ENCODE results near the gene LPP.

The LPP gene

GRCh38 chr3:188292827-188293226, 138.9 kb downstream of the LPP start:
- Histone ChIP-seq H3K27me3 (ENCODE audit: control insufficient read depth, insufficient read depth, low read length) (no peaks in the 10 kb centered on the region), H3K4me1 (ENCODE audit: control insufficient read depth, insufficient read depth, low read length) (peaks cover 7% of the 10 kb centered on the region), H3K9me3 (ENCODE audit: control insufficient read depth, insufficient read depth, low read length) (no peaks in the 10 kb centered on the region), H3K4me3 (ENCODE audit: low read depth, low read length) (no peak overlapping the region), H3K36me3 (ENCODE audit: control insufficient read depth, insufficient read depth, low read length) (no peaks in the 10 kb centered on the region), H3K9ac (ENCODE audit: low read depth, low read length) (no peak overlapping the region)

DNA sequence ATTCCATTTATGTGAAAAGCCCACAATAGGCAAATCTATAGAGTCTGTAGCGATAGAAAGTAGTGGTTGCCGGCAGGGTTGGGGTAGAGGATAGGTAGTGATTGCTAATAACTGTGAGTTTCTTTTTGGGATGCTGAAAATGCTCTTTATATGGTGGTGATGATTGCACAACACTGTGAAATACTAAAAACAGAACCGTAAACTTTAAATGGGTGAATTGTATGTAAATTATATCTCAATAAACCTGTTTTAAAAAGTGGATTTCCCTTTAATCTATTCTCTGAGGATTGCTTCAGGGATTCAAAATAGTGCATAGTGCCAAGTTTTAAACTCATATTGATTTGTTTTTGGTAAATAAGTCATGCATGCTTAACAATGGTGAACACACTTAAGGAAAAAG, 140.2 kb downstream of the LPP start:
- Histone ChIP-seq H3K36me3 (ENCODE audit: control insufficient read depth, insufficient read depth, low read length) (no peaks in the 10 kb centered on the region), H3K27me3 (ENCODE audit: control insufficient read depth, insufficient read depth, low read length) (no peaks in the 10 kb centered on the region), H3K9ac (ENCODE audit: low read depth, low read length) (no peak overlapping the region), H3K9me3 (ENCODE audit: control insufficient read depth, insufficient read depth, low read length) (no peaks in the 10 kb centered on the region), H3K4me3 (ENCODE audit: low read depth, low read length) (no peak overlapping the region), H3K4me1 (ENCODE audit: control insufficient read depth, insufficient read depth, low read length) (peaks cover 10% of the 10 kb centered on the region)

GRCh38 chr3:188294823-188295487, 141.0 kb downstream of the LPP start:
- peaks cover 17% of the 10 kb centered on the region for H3K4me1 ChIP-seq (ENCODE audit: control insufficient read depth, insufficient read depth, low read length)

DNA sequence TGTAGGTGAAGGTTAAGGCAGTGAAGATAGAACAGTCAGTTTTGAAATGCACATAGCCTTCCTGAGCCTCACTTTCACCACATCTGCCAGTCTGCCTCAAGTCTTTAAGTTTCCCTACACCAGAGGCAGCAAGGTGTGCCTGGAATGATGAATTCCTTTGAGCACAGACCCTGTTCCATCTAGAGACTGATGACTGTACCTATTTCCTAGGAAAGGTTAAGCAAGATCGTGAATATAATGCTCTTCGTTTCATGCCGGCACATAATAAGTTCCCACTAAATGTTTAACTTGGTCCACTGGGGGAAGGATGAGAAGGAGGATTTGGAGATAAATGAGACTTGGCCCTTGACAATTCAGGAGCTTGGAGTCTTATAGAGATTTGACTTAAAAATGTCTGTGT, 141.9 kb downstream of the LPP start:
- H3K4me1 ChIP-seq (ENCODE audit: control insufficient read depth, insufficient read depth, low read length): peaks cover 20% of the 10 kb centered on the region
- H3K36me3 ChIP-seq (ENCODE audit: control insufficient read depth, insufficient read depth, low read length): no peaks in the 10 kb centered on the region
- no peak overlapping the region for H3K9ac ChIP-seq (ENCODE audit: low read depth, low read length)
- no peaks in the 10 kb centered on the region for H3K27me3 ChIP-seq (ENCODE audit: control insufficient read depth, insufficient read depth, low read length)
- H3K4me3 ChIP-seq (ENCODE audit: low read depth, low read length): no peak overlapping the region
- H3K9me3 ChIP-seq (ENCODE audit: control insufficient read depth, insufficient read depth, low read length): no peaks in the 10 kb centered on the region

More at GRCh38 chr3:188294823-188295487, 141.0 kb downstream of the LPP start:
- Histone ChIP-seq H3K4me3 (ENCODE audit: low read depth, low read length) (no peak overlapping the region), H3K9me3 (ENCODE audit: control insufficient read depth, insufficient read depth, low read length) (no peaks in the 10 kb centered on the region), H3K9ac (ENCODE audit: low read depth, low read length) (no peak overlapping the region), H3K27me3 (ENCODE audit: control insufficient read depth, insufficient read depth, low read length) (no peaks in the 10 kb centered on the region), H3K36me3 (ENCODE audit: control insufficient read depth, insufficient read depth, low read length) (no peaks in the 10 kb centered on the region)

GRCh38 chr3:188296761-188297612, 143.0 kb downstream of the LPP start:
- Histone ChIP-seq H3K27me3 (ENCODE audit: control insufficient read depth, insufficient read depth, low read length) (no peaks in the 10 kb centered on the region), H3K4me3 (ENCODE audit: low read depth, low read length) (no peak overlapping the region)

GRCh38 chr3:188298585-188298984, 144.6 kb downstream of the LPP start:
- Histone ChIP-seq H3K9ac (ENCODE audit: low read depth, low read length) (no peak overlapping the region), H3K36me3 (ENCODE audit: control insufficient read depth, insufficient read depth, low read length) (no peaks in the 10 kb centered on the region), H3K4me3 (ENCODE audit: low read depth, low read length) (no peak overlapping the region), H3K27me3 (ENCODE audit: control insufficient read depth, insufficient read depth, low read length) (no peaks in the 10 kb centered on the region), H3K9me3 (ENCODE audit: control insufficient read depth, insufficient read depth, low read length) (no peaks in the 10 kb centered on the region), H3K4me1 (ENCODE audit: control insufficient read depth, insufficient read depth, low read length) (peaks cover 44% of the 10 kb centered on the region)

More at GRCh38 chr3:188296761-188297612, 143.0 kb downstream of the LPP start:
- H3K9ac ChIP-seq (ENCODE audit: low read depth, low read length): no peak overlapping the region
- no peaks in the 10 kb centered on the region for H3K9me3 ChIP-seq (ENCODE audit: control insufficient read depth, insufficient read depth, low read length)
- no peaks in the 10 kb centered on the region for H3K36me3 ChIP-seq (ENCODE audit: control insufficient read depth, insufficient read depth, low read length)
- H3K4me1 ChIP-seq (ENCODE audit: control insufficient read depth, insufficient read depth, low read length): peaks cover 29% of the 10 kb centered on the region

DNA sequence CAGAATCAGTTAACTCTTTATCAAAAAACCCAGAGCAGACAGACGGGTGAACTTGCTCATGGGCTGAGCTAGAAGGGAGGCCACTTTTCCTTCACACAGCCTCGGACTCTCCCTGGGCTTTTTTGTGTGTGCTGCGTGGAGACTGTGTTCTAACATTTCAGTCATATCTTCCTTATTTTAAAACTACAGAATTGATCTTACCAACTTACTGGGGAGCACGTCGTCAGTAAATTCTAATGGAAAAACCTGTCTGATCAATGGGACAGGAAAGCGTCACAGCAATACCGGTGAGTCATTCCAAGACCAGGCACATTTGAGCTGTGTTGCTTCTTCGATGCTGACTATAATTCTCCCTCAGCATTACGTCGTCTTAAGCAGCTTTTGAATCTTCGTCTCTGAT, 145.1 kb downstream of the LPP start:
- Histone ChIP-seq H3K27me3 (ENCODE audit: control insufficient read depth, insufficient read depth, low read length) (no peaks in the 10 kb centered on the region), H3K36me3 (ENCODE audit: control insufficient read depth, insufficient read depth, low read length) (no peaks in the 10 kb centered on the region), H3K4me3 (ENCODE audit: low read depth, low read length) (no peak overlapping the region), H3K9me3 (ENCODE audit: control insufficient read depth, insufficient read depth, low read length) (no peaks in the 10 kb centered on the region), H3K4me1 (ENCODE audit: control insufficient read depth, insufficient read depth, low read length) (peaks cover 49% of the 10 kb centered on the region), H3K9ac (ENCODE audit: low read depth, low read length) (no peak overlapping the region)

DNA sequence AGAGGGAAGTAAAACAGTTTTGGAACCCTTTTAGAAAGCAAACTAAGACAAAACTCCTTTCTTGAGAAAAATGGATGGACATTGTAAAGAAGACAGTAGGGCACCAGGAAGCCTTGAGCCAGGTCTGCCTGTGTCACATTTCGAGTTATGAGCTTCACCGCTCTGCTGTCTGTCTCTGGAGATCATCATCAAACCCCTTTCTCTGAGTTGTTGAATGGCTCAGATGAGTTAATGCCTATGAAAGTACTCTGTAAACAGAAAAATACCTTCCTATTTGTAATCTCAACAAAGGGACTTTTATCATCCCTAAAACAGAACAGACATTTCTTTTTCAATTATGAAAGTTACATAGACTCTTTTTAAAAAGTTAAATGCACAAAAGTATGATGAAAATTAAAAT, 145.8 kb downstream of the LPP start:
- peaks cover 53% of the 10 kb centered on the region for H3K4me1 ChIP-seq (ENCODE audit: control insufficient read depth, insufficient read depth, low read length)

DNA sequence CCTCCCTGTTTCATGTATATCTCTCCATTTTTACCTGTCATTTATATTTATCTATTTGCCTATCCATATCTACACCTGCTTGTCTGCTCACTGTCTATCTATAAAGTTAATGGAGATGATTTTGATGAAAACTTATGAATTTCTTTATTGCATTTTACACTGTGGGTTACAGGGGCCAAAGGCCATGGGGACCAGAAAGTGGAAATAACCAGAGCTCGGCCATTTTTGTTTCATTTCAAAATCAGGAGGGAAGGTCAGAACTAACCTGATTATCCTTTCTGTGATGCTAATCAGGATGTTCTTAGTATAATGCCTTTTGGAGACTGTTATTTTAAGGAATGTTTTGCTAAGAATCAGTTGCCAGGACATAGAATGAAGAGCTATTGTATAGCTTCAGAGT, 147.2 kb downstream of the LPP start:
- Histone ChIP-seq H3K9ac (ENCODE audit: low read depth, low read length) (no peak overlapping the region), H3K36me3 (ENCODE audit: control insufficient read depth, insufficient read depth, low read length) (no peaks in the 10 kb centered on the region), H3K4me3 (ENCODE audit: low read depth, low read length) (no peak overlapping the region), H3K4me1 (ENCODE audit: control insufficient read depth, insufficient read depth, low read length) (peaks cover 53% of the 10 kb centered on the region), H3K9me3 (ENCODE audit: control insufficient read depth, insufficient read depth, low read length) (no peaks in the 10 kb centered on the region), H3K27me3 (ENCODE audit: control insufficient read depth, insufficient read depth, low read length) (no peaks in the 10 kb centered on the region)

More for the DNA sequence above, 145.8 kb downstream of the LPP start:
- Histone ChIP-seq H3K9me3 (ENCODE audit: control insufficient read depth, insufficient read depth, low read length) (no peaks in the 10 kb centered on the region), H3K36me3 (ENCODE audit: control insufficient read depth, insufficient read depth, low read length) (no peaks in the 10 kb centered on the region), H3K4me3 (ENCODE audit: low read depth, low read length) (no peak overlapping the region), H3K27me3 (ENCODE audit: control insufficient read depth, insufficient read depth, low read length) (no peaks in the 10 kb centered on the region), H3K9ac (ENCODE audit: low read depth, low read length) (no peak overlapping the region)

DNA sequence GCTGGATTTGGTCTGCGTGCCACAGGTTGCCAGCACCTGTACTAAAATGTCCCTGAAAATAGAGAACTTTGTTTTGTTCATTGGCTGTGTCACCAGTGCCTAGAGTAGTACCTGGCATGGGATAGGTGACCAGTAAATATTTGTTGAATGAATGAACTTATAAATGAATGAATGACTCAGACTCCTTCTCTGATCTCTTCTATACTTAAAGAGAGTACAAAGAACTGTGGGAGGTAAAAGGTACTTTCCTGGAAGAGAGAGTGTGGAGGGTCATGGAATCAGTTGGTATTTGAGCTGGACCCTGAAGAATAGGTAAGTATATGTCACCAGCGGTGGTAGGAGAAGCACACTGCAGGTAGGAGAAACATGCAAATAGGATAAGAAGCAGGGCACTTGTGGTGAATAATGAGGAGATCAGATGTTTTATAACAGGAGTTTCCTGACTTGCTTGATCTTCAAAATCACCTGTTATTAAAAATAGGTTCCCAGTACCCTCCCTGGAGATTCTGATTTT, 149.4 kb downstream of the LPP start:
- no peaks in the 10 kb centered on the region for H3K9me3 ChIP-seq (ENCODE audit: control insufficient read depth, insufficient read depth, low read length)
- H3K36me3 ChIP-seq (ENCODE audit: control insufficient read depth, insufficient read depth, low read length): no peaks in the 10 kb centered on the region
- H3K4me3 ChIP-seq (ENCODE audit: low read depth, low read length): no peak overlapping the region
- H3K4me1 ChIP-seq (ENCODE audit: control insufficient read depth, insufficient read depth, low read length): peaks cover 49% of the 10 kb centered on the region
- no peak overlapping the region for H3K9ac ChIP-seq (ENCODE audit: low read depth, low read length)
- no peaks in the 10 kb centered on the region for H3K27me3 ChIP-seq (ENCODE audit: control insufficient read depth, insufficient read depth, low read length)

DNA sequence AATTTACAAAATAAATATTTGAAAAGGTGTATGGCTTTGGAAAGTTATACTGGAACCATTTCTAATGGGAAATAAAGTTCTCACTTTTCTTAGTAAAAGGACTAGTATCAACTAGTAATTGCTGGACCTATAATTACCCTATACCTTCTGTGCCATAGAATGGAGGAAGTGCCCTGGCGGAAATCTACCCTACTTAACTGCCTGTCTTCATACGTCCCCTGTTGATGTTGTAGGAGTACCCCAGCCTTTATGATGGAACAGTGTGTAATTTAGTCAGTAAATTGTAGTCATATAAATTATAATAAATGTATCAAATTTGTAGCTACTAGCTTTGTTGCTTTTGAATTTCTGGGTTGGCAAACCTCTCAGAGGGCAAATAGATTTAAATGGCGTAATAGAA, 149.9 kb downstream of the LPP start:
- no peak overlapping the region for H3K9ac ChIP-seq (ENCODE audit: low read depth, low read length)
- H3K9me3 ChIP-seq (ENCODE audit: control insufficient read depth, insufficient read depth, low read length): no peaks in the 10 kb centered on the region
- no peaks in the 10 kb centered on the region for H3K36me3 ChIP-seq (ENCODE audit: control insufficient read depth, insufficient read depth, low read length)
- no peaks in the 10 kb centered on the region for H3K27me3 ChIP-seq (ENCODE audit: control insufficient read depth, insufficient read depth, low read length)
- peaks cover 46% of the 10 kb centered on the region for H3K4me1 ChIP-seq (ENCODE audit: control insufficient read depth, insufficient read depth, low read length)
- H3K4me3 ChIP-seq (ENCODE audit: low read depth, low read length): no peak overlapping the region

DNA sequence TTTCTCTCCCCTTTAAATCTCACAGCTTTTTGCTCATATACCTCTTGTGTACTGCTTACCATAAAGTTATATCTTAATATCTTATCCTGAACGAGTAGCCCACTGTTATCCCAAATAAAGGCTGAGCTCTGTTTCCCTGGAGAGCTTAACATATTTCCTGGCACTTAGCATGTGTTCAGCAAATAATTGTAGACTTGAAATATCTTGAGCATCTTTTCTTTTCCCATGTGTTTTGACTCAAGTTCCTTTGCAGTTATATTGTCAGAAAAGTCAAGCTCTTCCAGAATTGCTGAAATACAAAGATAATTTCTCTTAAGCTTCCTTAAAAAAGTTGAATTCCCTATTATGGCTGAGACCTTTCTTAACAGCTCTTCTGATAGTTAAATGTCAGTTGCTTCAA, 150.5 kb downstream of the LPP start:
- H3K9ac ChIP-seq (ENCODE audit: low read depth, low read length): no peak overlapping the region
- no peaks in the 10 kb centered on the region for H3K27me3 ChIP-seq (ENCODE audit: control insufficient read depth, insufficient read depth, low read length)
- no peak overlapping the region for H3K4me3 ChIP-seq (ENCODE audit: low read depth, low read length)
- H3K4me1 ChIP-seq (ENCODE audit: control insufficient read depth, insufficient read depth, low read length): peaks cover 43% of the 10 kb centered on the region
- H3K36me3 ChIP-seq (ENCODE audit: control insufficient read depth, insufficient read depth, low read length): no peaks in the 10 kb centered on the region
- H3K9me3 ChIP-seq (ENCODE audit: control insufficient read depth, insufficient read depth, low read length): no peaks in the 10 kb centered on the region
